NOMO-1 treated with DMSO at 0.1 percent for 48 hours (cell line): ENCODE measurements around the gene VAV1.
"Not testable (repeated sequence)": the region's sequence is repeated elsewhere in the genome, so short reads cannot be mapped to it uniquely, and the experiment has no call there.

Experiments used
- DNase-seq: peaks from one replicate; lab custom pipeline; 2025; ENCODE audit not compliant: unreplicated experiment; lab: John Stamatoyannopoulos, UW

The VAV1 gene

DNA sequence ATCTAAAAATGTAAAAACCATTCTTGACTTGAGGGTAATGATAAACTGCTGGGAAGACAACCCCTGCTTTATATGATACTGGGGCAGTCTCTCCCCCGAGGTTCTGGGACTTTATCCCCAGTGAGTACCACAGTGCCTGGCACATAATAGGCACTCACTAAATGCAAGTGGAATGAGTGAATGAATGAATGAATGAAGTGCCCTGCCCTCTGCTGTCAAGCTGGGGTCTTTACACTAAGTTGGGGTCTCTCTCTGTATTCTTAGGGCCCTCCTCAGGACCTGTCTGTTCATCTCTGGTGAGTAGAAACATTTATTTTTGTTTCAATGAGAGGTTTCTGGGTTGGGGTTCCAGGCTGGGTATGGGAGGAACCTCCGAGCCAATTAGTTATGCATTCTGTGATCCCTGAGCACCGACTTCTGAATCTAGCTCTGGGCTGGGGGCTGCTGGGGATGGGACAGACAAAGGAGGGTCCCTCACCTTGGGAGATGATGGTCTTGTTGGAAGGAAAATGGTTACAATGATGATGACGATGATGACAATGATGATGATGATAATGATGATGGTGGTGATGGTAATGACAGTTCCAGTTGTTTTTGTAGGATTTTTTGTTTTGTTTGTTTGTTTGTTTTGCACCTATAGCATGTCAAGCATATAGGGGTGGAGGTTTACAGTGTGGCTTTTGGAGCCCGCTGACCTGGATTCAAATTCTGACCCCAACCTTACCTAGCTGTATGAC is 70.5 kb downstream of the VAV1 start:
- no peak for DNase-seq

DNA sequence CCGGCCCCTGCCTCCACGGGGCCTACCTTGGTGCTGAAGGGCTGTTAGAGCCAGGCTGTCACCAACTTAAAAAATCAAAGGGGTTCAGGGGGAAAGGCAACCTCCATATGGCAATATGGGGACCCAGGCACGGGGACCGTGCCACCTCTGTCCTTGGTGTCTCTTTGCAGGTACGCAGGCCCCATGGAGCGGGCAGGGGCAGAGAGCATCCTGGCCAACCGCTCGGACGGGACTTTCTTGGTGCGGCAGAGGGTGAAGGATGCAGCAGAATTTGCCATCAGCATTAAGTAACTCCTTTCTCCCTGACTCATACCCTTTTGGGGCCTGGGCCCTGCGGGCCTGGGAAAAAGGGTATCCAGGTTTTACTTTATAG is 75.3 kb downstream of the VAV1 start:
- no peak for DNase-seq

DNA sequence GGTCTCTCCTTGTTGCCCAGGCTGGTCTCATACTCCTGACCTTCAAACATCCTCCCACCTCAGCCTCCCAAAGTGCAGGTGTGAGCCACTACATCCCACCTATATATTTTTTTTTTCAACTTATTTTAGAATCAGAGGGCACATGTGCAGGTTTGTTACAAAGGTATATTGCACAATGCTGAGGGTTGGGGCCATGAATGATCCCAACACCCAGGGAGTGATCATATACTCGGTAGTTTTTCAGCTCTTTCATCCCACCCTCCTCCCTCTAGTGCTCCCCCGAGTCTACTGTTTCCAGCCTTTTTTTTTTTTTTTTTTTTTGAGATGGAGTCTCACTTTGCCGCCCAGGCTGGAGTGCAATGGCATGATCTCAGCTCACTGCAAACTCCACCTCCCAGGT is 76.5 kb downstream of the VAV1 start:
- no peak for DNase-seq

DNA sequence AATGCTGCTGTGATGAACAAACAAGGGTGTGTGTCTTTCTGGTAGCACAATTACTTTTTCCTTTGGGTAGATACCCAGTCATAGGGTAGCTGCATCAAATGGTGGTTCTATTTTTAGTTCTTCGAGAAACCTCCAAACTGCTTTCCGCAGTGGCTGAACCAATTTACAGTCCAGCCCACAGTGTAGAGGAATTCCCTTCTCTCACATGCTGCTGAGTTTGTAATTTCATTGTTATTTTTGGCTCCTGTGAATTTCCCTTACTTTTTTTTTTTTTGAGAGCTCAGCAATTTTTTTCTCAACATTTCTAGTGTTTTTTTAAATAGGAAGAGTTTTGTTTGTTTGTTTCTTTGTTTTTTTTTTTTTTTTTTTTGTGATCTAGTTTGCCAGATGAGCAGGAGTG is 77.4 kb downstream of the VAV1 start:
- no peak for DNase-seq

DNA sequence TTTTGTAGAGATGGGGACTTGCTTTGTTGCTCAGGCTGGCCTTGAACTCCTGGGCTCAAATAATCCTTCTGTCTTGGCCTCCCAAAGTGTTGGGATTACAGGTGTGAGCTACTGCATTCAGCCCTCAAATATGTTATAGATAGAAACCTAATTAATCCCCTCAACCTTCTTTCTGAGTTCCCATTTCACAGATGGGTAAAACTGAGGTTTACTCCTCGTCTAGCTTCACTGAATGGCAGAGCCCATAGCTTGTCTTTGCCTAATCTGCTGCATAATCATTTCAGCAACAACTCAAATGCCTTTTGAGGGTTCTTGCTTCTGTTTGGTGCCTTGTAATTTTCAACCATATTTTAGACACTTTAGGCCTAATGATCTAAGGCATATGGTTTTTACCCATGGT is 78.9 kb downstream of the VAV1 start:
- DNase-seq, result no peak

DNA sequence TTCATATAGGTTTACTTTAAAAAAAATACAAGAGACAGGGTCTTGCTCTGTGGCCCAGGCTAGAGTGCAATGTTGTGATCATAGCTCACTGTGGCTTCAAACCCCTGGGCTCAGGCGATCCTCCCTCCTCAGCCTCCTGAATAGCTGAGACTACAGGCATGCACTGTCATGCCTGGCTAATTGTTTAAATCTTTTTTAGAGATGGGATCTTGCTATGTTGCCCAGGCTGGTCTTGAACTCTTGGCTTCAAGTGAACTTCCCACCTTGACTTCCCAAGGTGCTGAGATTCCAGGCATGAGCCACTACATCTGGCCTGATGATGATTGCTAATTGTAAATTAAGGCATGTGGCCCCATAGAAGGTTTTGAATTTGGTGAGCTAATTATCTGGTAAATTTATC is 79.5 kb downstream of the VAV1 start:
- no peak for DNase-seq

DNA sequence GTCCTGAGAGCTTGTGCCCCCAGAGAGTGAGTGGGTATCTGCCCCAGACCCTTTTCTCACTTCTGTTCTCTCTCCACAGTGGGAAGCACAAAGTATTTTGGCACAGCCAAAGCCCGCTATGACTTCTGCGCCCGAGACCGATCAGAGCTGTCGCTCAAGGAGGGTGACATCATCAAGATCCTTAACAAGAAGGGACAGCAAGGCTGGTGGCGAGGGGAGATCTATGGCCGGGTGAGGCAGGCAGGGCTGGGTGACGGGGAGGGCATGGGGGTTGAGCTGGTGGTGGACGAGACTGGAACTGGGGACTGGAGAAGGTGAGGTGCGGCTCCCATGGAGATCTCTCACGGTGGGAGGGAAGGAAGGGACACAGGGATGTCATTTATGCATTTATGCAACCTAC is 81.4 kb downstream of the VAV1 start:
- no peak for DNase-seq

DNA sequence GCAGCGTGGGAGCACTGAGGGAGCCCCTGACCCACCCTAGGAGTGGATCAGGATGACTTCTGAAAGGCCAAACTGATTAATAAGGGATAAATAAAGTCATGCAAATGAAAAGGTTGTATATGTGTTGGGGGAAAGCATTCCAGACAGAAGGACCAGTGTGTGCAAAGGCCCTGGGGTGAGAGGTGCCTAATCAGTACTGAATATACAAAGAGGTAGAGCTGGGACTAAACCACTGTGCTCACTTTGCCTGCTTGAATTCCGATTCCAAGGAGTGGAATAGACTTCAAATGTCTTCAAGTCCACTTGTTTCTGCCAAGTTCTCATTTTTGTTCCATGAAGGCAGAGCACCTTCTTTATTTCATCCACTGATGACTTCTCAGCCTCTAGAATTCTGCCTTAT is 82.2 kb downstream of the VAV1 start:
- no peak for DNase-seq

DNA sequence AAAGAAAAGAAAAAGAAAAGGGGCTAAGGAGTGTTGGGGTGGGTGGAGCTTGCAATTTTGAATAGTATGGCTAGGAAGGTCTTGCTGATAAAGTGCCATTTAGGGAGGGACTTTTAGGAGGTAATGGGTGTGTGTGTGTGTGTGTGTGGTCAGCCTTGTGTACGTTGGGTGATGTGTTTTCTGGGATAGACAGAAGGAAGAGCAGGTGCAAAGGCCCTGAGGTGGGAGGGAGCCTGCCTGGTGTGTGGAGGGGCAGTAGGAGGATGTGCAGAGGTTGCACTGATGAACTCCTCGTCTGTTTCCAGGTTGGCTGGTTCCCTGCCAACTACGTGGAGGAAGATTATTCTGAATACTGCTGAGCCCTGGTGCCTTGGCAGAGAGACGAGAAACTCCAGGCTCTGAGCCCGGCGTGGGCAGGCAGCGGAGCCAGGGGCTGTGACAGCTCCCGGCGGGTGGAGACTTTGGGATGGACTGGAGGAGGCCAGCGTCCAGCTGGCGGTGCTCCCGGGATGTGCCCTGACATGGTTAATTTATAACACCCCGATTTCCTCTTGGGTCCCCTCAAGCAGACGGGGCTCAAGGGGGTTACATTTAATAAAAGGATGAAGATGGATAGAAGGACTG is 84.4 kb downstream of the VAV1 start:
- no peak for DNase-seq

DNA sequence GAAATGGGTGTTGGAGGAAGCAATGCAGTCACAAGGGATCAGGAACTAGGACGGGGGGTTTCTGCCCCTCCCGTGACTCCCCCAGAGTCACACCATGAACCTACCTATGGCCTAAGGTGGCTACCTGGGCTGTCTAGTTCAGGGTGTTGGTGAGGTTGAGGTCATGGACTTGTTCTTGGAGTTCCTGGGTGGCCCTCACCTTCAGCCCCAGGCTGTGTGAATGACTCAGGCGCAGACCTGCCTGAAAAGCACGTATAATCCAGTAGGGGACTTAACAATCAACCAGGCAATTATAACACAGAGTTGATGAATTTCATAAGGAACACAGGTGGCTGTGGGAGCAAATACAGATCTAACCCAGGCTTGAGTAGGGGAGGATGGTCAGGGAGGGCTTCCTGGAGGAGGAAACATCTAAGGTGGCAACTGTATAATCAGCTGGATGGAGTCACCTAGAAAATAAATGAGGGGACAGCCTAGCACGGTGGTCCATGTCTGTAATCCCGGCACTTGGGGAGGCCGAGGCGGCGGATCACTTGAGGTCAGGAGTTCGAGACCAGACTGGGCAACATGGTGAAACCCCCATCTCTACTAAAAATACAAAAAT is 89.3 kb downstream of the VAV1 start:
- no peak for DNase-seq

DNA sequence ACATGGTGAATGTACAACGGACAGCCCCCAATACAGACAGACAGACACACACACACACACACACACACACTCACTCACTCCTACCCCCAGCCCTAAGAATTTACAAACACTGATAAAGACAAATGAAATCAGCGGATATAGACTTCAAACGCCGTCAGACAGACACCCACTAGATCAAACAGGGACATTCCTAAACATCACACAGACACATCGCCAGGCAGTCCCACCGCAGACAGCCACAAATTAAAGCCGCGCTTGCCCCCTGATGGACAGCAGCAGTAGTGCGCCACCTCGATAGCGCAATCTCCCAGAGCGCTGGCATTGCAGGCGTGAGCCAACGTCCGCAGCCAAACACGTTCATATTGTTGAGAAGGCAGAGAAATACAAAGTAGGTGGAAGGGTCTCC is 90.2 kb downstream of the VAV1 start:
- peak; percentile 88 for DNase-seq

DNA sequence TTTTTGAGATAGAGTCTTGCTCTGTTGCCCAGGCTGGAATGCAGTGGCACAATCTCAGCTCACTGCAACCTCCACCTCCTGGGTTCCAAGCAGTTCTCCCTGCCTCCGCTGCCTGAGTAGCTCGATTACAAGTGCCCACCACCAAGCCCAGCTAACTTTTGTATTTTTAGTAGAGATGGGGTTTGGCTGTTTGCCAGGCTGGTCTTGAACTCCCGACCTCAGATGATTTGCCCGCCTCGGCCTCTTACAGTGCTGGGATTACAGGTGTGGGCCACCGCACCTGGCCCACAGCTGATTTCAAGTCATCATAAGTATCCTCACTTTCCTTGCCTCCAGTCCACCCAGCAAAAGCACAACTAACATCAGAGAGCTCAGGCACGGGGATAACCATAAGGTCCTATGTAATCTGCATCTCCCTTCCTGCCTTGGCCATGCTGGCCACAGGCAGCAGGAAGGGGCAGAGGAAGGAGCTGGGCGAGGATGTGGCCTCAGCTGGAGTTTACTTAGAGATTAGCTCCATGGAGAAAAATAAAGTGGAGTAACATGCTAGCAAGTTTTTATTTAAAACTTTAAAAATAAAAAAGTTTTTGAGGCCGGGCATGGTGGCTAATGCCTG is 91.9 kb downstream of the VAV1 start:
- DNase-seq, result no peak

DNA sequence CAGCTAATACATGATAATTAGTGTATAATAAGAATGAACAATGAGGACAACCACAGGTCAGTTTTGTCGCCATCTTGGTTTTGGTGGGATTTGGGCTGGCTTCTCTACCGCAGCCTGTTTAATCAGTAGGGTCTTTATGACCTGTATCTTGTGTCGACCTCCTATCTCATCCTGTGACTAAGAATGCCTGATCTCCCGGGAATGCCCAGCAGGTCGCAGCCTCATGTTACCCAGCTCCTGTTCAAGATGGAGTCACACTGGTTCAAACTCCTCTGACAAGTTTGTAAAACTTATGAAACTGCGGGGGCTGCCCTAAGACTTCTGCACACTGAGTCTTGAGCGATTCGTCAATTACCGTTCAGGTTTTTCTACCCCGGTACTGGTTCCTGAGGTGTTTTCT is 93.3 kb downstream of the VAV1 start:
- DNase-seq, result no peak

DNA sequence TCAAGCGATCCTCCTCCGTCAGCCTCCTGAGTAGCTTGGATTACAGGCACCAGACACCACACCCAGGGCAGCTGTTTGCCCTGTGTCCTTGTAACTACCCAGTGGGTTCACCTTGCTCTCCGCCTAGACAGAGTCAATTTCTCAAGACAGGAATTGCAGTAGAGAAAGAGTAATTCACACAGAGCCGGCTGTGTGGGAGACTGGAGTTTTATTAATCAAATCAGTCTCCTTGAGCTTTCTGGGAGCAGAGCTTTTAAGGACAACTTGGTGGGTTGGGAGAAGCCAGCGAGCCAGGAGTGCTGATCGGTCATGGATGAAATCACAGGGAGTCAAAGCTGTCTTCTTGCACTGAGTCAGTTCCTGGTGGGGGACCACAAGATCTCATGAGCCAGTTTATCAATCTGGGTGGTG is 94.2 kb downstream of the VAV1 start:
- no peak for DNase-seq

DNA sequence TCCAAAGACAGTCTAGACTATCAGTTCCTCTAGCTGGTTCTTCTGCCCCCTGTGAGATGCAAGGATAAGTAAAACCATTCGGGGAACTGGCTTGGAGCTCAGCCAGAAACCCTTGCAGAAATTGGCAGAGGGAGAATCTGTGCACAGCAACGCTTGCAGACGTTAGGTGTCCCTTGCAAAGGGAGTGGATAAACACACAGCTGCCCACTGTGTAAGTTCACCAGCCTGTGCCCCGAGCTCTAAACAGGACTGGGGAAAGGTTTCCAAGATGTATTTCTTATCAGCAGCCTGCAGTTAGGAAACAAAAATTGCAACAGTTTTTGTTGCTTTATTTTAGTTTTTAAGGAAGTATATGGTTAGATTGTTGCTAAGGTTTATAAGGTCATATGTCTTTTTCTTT is 95.8 kb downstream of the VAV1 start:
- DNase-seq, result peak; percentile 80

DNA sequence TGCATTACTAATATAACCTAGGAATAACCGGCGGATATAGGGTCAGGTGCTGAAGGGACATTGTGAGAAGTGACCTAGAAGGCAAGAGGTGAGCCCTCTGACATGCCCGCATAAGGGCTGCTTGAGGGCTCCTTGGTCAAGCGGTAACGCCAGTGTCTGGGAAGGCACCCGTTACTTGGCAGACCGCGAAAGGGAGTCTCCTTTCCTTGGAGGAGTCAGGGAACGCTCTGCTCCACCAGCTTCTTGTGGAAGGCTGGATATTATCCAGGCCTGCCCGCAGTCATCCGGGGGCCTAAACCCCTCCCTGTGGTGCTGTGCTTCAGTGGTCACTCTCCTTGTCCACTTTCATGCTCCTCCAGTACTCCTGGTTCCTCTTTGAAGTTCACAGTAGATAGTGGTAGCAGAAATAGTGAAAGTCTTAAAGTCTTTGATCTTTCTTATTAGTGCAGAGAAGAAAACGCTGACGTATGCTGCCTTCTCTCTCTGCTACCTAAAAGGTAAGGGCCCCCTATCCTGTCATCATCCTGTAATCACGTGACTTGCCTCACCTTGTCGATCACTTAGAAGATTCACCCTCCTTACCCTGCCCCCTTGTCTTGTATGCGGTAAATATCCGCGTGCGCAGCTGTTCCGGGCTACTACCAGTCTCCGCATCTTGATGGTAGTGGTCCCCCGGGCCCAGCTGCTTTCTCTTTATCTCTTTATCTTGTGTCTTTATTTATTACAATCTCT is 96.8 kb downstream of the VAV1 start:
- DNase-seq, result not testable (repeated sequence)

DNA sequence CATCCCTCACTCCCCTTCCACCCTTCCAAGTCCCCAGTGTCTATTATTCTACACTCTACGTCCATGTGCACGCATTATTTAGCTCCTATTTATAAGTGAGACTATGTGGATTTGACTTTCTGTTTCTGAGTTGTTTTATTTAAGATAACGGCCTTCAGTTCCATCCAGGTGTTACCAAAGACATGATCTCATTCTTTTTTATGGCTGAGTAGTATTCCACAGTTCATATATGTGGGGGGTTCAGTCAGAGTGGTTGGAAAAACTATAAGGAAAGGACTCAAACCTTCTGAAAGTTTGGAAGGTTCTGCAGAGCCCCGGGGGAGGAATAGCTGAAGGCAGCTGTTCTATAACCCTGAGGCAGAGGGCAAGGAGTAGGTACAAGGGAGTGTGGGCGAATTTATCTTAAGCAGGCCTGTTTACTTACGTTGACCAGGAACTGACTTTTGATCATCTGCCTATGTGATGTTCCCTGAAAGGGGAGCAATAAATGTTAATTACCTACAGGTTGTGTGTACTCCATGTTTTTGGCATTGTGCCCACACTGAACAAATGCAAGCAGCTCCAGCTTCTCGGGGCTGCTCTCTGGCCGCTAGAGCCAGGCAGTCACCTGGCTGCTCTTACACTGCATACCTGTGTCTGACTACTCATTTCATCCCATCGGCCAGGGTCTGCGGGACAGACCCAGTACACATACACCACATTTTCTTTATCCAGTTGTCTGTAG is 101.4 kb downstream of the VAV1 start:
- no peak for DNase-seq

DNA sequence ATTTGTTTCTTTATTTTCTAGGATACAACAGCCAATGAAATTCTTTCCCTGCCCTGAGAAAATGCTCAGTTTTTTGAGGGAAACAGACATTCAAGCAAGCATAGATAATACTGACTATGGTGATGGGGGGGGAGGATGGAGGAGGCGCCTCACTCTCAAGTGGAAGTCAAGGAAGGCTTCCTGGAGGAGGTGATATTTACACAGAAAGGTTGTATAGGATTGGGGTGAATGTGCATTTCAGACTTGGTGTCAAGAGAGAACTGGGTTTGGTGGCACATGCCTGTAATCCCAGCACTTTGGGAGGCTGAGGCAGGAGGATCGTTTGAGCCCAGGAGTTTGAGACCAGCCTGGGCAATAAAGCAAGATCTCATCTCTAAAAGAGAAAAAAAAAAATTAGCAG is 102.7 kb downstream of the VAV1 start:
- DNase-seq, result no peak

DNA sequence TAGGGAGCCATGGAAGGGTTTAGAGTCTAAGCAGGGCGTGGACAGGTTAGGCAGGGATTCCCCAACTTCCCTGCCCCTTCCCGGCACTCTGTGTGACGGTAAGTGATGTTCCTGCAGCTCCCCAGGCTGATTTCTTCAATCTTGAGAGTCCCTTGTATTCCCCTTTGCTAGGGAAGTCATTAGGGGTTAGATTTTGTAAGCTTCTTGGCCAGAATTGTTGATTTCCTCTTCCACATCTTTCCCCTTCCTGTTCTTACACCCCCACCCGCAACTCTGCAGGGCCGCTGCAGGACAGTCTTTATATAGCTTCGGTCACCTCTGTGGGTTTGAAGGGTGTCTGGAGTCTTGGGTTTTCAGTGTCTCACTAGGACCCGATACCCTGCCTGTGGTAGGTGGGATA is 104.2 kb downstream of the VAV1 start:
- DNase-seq, result peak; percentile 80

DNA sequence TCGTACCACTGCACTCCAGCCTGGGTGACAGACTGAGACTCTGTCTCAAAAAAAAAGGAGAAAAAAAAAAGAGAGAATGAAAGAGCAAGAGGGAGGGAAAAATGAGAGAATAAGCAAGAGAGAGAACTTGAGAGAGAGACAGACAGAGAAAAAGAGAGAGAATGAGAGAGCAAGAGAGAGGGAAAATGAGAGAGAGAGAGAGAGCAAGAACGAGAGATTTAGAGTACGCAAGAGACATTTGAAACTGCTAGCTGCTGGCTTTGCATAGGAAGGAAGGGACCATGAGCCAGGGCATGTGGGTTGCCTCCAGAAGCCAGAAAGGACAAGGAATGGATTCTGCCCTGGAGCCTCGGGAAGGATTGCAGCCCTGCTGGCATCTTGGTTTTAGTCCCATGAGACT is 105.3 kb downstream of the VAV1 start:
- no peak for DNase-seq
